ENCODE measurements around the gene NSUN4. TPM values are rescaled to one million over a fixed set of nuclear protein-coding genes. Genes with fewer than 3 reads are reported as not detected.
"Not testable (repeated sequence)": the region's sequence is repeated elsewhere in the genome, so short reads cannot be mapped to it uniquely, and the experiment has no call there.

The NSUN4 gene
- total RNA-seq, 2 donors from 2014 or later: 16.8 to 22.1 TPM

GRCh38 chr1:46345281-46345680 is 4.7 kb downstream of the NSUN4 start:
- ATAC-seq (no peak), DNase-seq (no peak)
- intact Hi-C loops (cut with DNase I, micrococcal nuclease): no loop called here

- intact Hi-C loops (cut with DNase I, micrococcal nuclease): no loop called here
- ATAC-seq: no peak
- DNase-seq: no peak
These were observed 11.8 kb downstream of the NSUN4 start for GRCh38 chr1:46352363-46352762.

- DNase-seq; intact Hi-C loops (cut with DNase I, micrococcal nuclease); ATAC-seq: not testable (repeated sequence)
These were observed 15.3 kb downstream of the NSUN4 start for GRCh38 chr1:46355920-46356319.

- DNase-seq (no peak), ATAC-seq (no peak)
These were observed 21.6 kb downstream of the NSUN4 start for GRCh38 chr1:46362158-46362557.

GRCh38 chr1:46363121-46363520 is 22.5 kb downstream of the NSUN4 start:
- no peak for DNase-seq
- ATAC-seq: no peak

More at GRCh38 chr1:46362158-46362557, 21.6 kb downstream of the NSUN4 start:
- intact Hi-C loops (cut with DNase I, micrococcal nuclease): no loop called here

GRCh38 chr1:46364612-46365011 is 24.0 kb downstream of the NSUN4 start:
- DNase-seq (no peak), ATAC-seq (no peak)
- intact Hi-C loops (cut with DNase I, micrococcal nuclease): no loop called here

More at GRCh38 chr1:46363121-46363520, 22.5 kb downstream of the NSUN4 start:
- intact Hi-C loops (cut with DNase I, micrococcal nuclease): no loop called here

GRCh38 chr1:46365796-46366195 is 25.2 kb downstream of the NSUN4 start:
- intact Hi-C loops (cut with DNase I, micrococcal nuclease); DNase-seq; ATAC-seq: not testable (repeated sequence)

- intact Hi-C loops (cut with DNase I, micrococcal nuclease): no loop called here
- DNase-seq (no peak), ATAC-seq (no peak)
These were observed 26.5 kb downstream of the NSUN4 start for GRCh38 chr1:46367072-46367471.

GRCh38 chr1:46367701-46368100 is 27.1 kb downstream of the NSUN4 start:
- ATAC-seq; intact Hi-C loops (cut with DNase I, micrococcal nuclease); DNase-seq: not testable (repeated sequence)

GRCh38 chr1:46368791-46369190 is 28.2 kb downstream of the NSUN4 start:
- intact Hi-C loops (cut with DNase I, micrococcal nuclease): no loop called here
- ATAC-seq: no peak

GRCh38 chr1:46369542-46370213 is 29.1 kb downstream of the NSUN4 start:
- intact Hi-C loops (cut with DNase I, micrococcal nuclease): no loop called here
- no peak for ATAC-seq

More at GRCh38 chr1:46368791-46369190, 28.2 kb downstream of the NSUN4 start:
- DNase-seq: no peak

GRCh38 chr1:46370214-46370633 is 29.6 kb downstream of the NSUN4 start:
- intact Hi-C loops (cut with DNase I, micrococcal nuclease): no loop called here
- no peak for ATAC-seq
- no peak for DNase-seq

More at GRCh38 chr1:46369542-46370213, 29.1 kb downstream of the NSUN4 start:
- DNase-seq: no peak

- ATAC-seq (no peak), DNase-seq (no peak)
- intact Hi-C loops (cut with DNase I, micrococcal nuclease): no loop called here
These were observed 31.8 kb downstream of the NSUN4 start for GRCh38 chr1:46372431-46372830.

- DNase-seq (no peak), ATAC-seq (no peak)
These were observed 39.4 kb downstream of the NSUN4 start for GRCh38 chr1:46379996-46380395.

GRCh38 chr1:46380508-46380907 is 39.9 kb downstream of the NSUN4 start:
- no peak for DNase-seq
- intact Hi-C loops (cut with DNase I, micrococcal nuclease): no loop called here

More at GRCh38 chr1:46379996-46380395, 39.4 kb downstream of the NSUN4 start:
- intact Hi-C loops (cut with DNase I, micrococcal nuclease): no loop called here

GRCh38 chr1:46393510-46393909 is 52.9 kb downstream of the NSUN4 start:
- intact Hi-C loops (cut with DNase I, micrococcal nuclease): no loop called here
- DNase-seq: no peak
- no peak for ATAC-seq

More at GRCh38 chr1:46380508-46380907, 39.9 kb downstream of the NSUN4 start:
- no peak for ATAC-seq

- peak; percentile 69 to 86 for DNase-seq
- intact Hi-C loops (cut with DNase I, micrococcal nuclease): no loop called here
- ATAC-seq: peak; percentile 83
These were observed 53.7 kb downstream of the NSUN4 start, which contains the start of gene FAAH for GRCh38 chr1:46394108-46394871. TSS of gene FAAH (plus strand) at chr1:46394317. CDS start at chr1:46394349, 32 bp downstream.

- intact Hi-C loops (cut with DNase I, micrococcal nuclease): no loop called here
- ATAC-seq (peak; percentile 26), DNase-seq (no peak)
These were observed 54.4 kb downstream of the NSUN4 start for GRCh38 chr1:46394872-46395465.
